CD4-positive, alpha-beta T cell (primary cell): ENCODE measurements around the gene TBL1X. TPM values are rescaled to one million over a fixed set of nuclear protein-coding genes. Genes with fewer than 3 reads are reported as not detected.

Experiments
- ATAC-seq: fragments of 200-7000 bp; cut with Tn5 transposase; one replicate; pipeline ENCODE4 v1.10.0; 2022; ENCODE audit warnings: mild to moderate bottlenecking; ENCODE audit not compliant: poor library complexity
- CTCF ChIA-PET: fragments of 350-600 bp; sonication (Branson Sonifier 250); formaldehyde crosslinking; loops from one replicate; lab custom pipeline; 2021; ENCODE audit warnings: antibody characterized with exemption, inconsistent platforms; lab: Charles Lee
- POLR2A ChIA-PET: fragments of 350-600 bp; sonication (Branson Sonifier 250); formaldehyde crosslinking; loops from one replicate; lab custom pipeline; 2021; ENCODE audit warnings: antibody characterized with exemption, inconsistent platforms; lab: Charles Lee
- DNase-seq, 14 experiments: peaks; one replicate each; pipeline ENCODE4 v3.0.0-alpha.2; 2013 to 2020; ENCODE audit warnings: mixed read lengths in 2 of 14
- H3K27ac ChIP-seq, 2 donors: one replicate each; pipeline versions ENCODE4 v1.5.1 to v1.7.0; 2013; ENCODE audit warnings: low read length in 2 of 2, low read depth in 1 of 2, mild to moderate bottlenecking in 1 of 2
- H3K27me3 ChIP-seq, 2 experiments: 1 replicate in 1 of 2; 2 replicates in 1 of 2; pipeline versions ENCODE4 v1.6.1 to v1.7.0; 2013; ENCODE audit warnings: low read length in 2 of 2, control low read depth in 1 of 2, mild to moderate bottlenecking in 1 of 2, moderate library complexity in 1 of 2; ENCODE audit not compliant: insufficient read depth in 2 of 2, control insufficient read depth in 1 of 2
- H3K36me3 ChIP-seq: one replicate; pipeline ENCODE4 v1.6.1; 2013; ENCODE audit warnings: low read length, control low read depth; ENCODE audit not compliant: insufficient read depth
- H3K4me1 ChIP-seq: one replicate; pipeline ENCODE4 v1.6.1; 2013; ENCODE audit warnings: low read length, control low read depth; ENCODE audit not compliant: insufficient read depth
- H3K4me3 ChIP-seq: one replicate; pipeline ENCODE4 v1.5.1; 2013; ENCODE audit warnings: mild to moderate bottlenecking, low read length, moderate library complexity
- H3K9me3 ChIP-seq, 2 experiments: 1 replicate in 1 of 2; 2 replicates in 1 of 2; pipeline versions ENCODE4 v1.6.1 to v1.7.0; 2013; ENCODE audit warnings: low read length in 2 of 2, mild to moderate bottlenecking in 2 of 2, control low read depth in 1 of 2, moderate library complexity in 1 of 2; ENCODE audit not compliant: control insufficient read depth in 1 of 2, insufficient read depth in 1 of 2
- H3K27ac Mint-ChIP-seq: one replicate; pipeline ENCODE4 v1.8.0; 2020; ENCODE audit warnings: mixed read lengths
- H3K27me3 Mint-ChIP-seq: one replicate; pipeline ENCODE4 v1.8.0; 2021; ENCODE audit warnings: mixed read lengths
- H3K36me3 Mint-ChIP-seq: one replicate; pipeline ENCODE4 v1.8.0; 2021; ENCODE audit warnings: low read depth, mixed read lengths
- H3K4me1 Mint-ChIP-seq: one replicate; pipeline ENCODE4 v1.8.0; 2021; ENCODE audit warnings: low read depth, mixed read lengths
- H3K4me3 Mint-ChIP-seq: one replicate; pipeline ENCODE4 v1.8.0; 2020; ENCODE audit warnings: mild to moderate bottlenecking, mixed read lengths
- H3K9me3 Mint-ChIP-seq: one replicate; pipeline ENCODE4 v1.8.0; 2020; ENCODE audit warnings: mixed read lengths
- CTCF ChIP-seq: fragments of 200-600 bp; IDR thresholded peaks from one replicate; pipeline ENCODE4 v1.8.0; 2022; ENCODE audit warnings: antibody characterized with exemption, mild to moderate bottlenecking
- intact Hi-C, 2 experiments: fragments of 100-400 bp; cut with DNase I in 1 of 2; cut with micrococcal nuclease in 1 of 2; formaldehyde crosslinking; loops; one replicate each; pipeline versions ENCODE4 v1.15.1 to v1.9.0; 2023 to 2025; cut with DNase I, micrococcal nuclease
- total RNA-seq, 174 experiments: library from RNA in 2 of 174; stranded (reverse) in 2 of 174; gene quantifications; one replicate each; pipeline ENCODE4 v1.2.3 and lab custom pipeline; 2021 to 2026

TBL1X gene
- total RNA-seq, 2 experiments from 2014 or later, result 17.4 to 19.2 TPM

- ATAC-seq (no peak), DNase-seq (no peak)
- H3K27ac Mint-ChIP-seq, result no peak overlapping the region
- ChIA-PET POLR2A (no interaction called here), CTCF (no interaction called here)
- H3K4me1 Mint-ChIP-seq, result peaks cover 54% of the 10 kb centered on the region
- H3K27ac ChIP-seq, result no peak overlapping the region
- no peaks in the 10 kb centered on the region for H3K27me3 ChIP-seq
- H3K4me3 ChIP-seq, result no peak overlapping the region
- H3K4me1 ChIP-seq, result no peaks in the 10 kb centered on the region
- no peaks in the 10 kb centered on the region for H3K9me3 Mint-ChIP-seq
- no peaks in the 10 kb centered on the region for H3K9me3 ChIP-seq
- no peaks in the 10 kb centered on the region for H3K36me3 ChIP-seq
- intact Hi-C loops, result no loop called here
- no peak for TF ChIP-seq CTCF
- no peaks in the 10 kb centered on the region for H3K27me3 Mint-ChIP-seq
- H3K4me3 Mint-ChIP-seq, result no peak overlapping the region
- H3K36me3 Mint-ChIP-seq, result peaks cover 46% of the 10 kb centered on the region
Measured at GRCh38 chrX:9482408-9482807, 17.6 kb downstream of the TBL1X start.

- CTCF ChIA-PET, result no interaction called here
- H3K27me3 ChIP-seq, result no peaks in the 10 kb centered on the region
- ATAC-seq, result no peak
- Mint-ChIP-seq H3K36me3 (peaks cover 46% of the 10 kb centered on the region), H3K27ac (no peak overlapping the region), H3K9me3 (no peaks in the 10 kb centered on the region), H3K4me3 (no peak overlapping the region), H3K27me3 (no peaks in the 10 kb centered on the region), H3K4me1 (peaks cover 50% of the 10 kb centered on the region)
- POLR2A ChIA-PET, result no interaction called here
- no peaks in the 10 kb centered on the region for H3K9me3 ChIP-seq
- H3K4me1 ChIP-seq, result no peaks in the 10 kb centered on the region
- no peaks in the 10 kb centered on the region for H3K36me3 ChIP-seq
- H3K4me3 ChIP-seq, result no peak overlapping the region
- intact Hi-C loops, result no loop called here
- DNase-seq, result no peak
- no peak overlapping the region for H3K27ac ChIP-seq
- TF ChIP-seq CTCF, result no peak
Measured at GRCh38 chrX:9482837-9483236, 18.0 kb downstream of the TBL1X start.

- Histone ChIP-seq H3K36me3 (no peaks in the 10 kb centered on the region), H3K27me3 (no peaks in the 10 kb centered on the region), H3K4me1 (no peaks in the 10 kb centered on the region), H3K4me3 (no peak overlapping the region), H3K27ac (no peak overlapping the region), H3K9me3 (no peaks in the 10 kb centered on the region)
- ChIA-PET CTCF (no interaction called here), POLR2A (no interaction called here)
- no peak overlapping the region for H3K27ac Mint-ChIP-seq
- DNase-seq (no peak), ATAC-seq (no peak)
- peaks cover 48% of the 10 kb centered on the region for H3K4me1 Mint-ChIP-seq
- H3K27me3 Mint-ChIP-seq, result no peaks in the 10 kb centered on the region
- peaks cover 46% of the 10 kb centered on the region for H3K36me3 Mint-ChIP-seq
- intact Hi-C loops, result no loop called here
- no peak overlapping the region for H3K4me3 Mint-ChIP-seq
- no peaks in the 10 kb centered on the region for H3K9me3 Mint-ChIP-seq
- TF ChIP-seq CTCF, result no peak
Measured at GRCh38 chrX:9483376-9483775, 18.5 kb downstream of the TBL1X start.
